C1 segment of cervical spinal cord (tissue), 14 donors: ENCODE results near the gene LSM10.

ENCODE experiments used
- DNase-seq, 14 donors: peaks; one replicate each; lab custom pipeline; 2025; lab: John Stamatoyannopoulos, UW

Gene LSM10

GRCh38 chr1:36383240-36383639 is 14.5 kb downstream of the LSM10 start:
- DNase-seq = no peak

GRCh38 chr1:36382669-36383068 is 15.0 kb downstream of the LSM10 start:
- no peak for DNase-seq

GRCh38 chr1:36382231-36382630 is 15.5 kb downstream of the LSM10 start:
- DNase-seq = no peak

GRCh38 chr1:36381405-36381804 is 16.3 kb downstream of the LSM10 start:
- no peak for DNase-seq

- no peak for DNase-seq
Measured at GRCh38 chr1:36380782-36381181, 16.9 kb downstream of the LSM10 start.

GRCh38 chr1:36380143-36380619 is 17.5 kb downstream of the LSM10 start:
- DNase-seq = no peak

- no peak for DNase-seq
Measured at GRCh38 chr1:36377791-36378492, 19.8 kb downstream of the LSM10 start.

GRCh38 chr1:36372617-36373016 is 25.1 kb downstream of the LSM10 start:
- DNase-seq = no peak

- peak in 12 of 14 donors; percentile 11 to 61 (median 39) for DNase-seq
Measured at GRCh38 chr1:36369061-36369861, 28.4 kb downstream of the LSM10 start.

GRCh38 chr1:36367798-36368197 is 29.9 kb downstream of the LSM10 start:
- DNase-seq = no peak

GRCh38 chr1:36367066-36367465 is 30.6 kb downstream of the LSM10 start:
- DNase-seq = no peak

- peak in 12 of 14 donors; percentile 22 to 85 (median 43) for DNase-seq
Measured at GRCh38 chr1:36366091-36366661, 31.5 kb downstream of the LSM10 start.

GRCh38 chr1:36365381-36365780 is 32.3 kb downstream of the LSM10 start:
- DNase-seq = peak in 11 of 14 donors; percentile 5 to 82 (median 41)

GRCh38 chr1:36359911-36360550 is 37.7 kb downstream of the LSM10 start:
- DNase-seq = no peak

- DNase-seq = no peak
Measured at GRCh38 chr1:36359383-36359782, 38.3 kb downstream of the LSM10 start.

- DNase-seq = no peak
Measured at GRCh38 chr1:36358514-36359084, 39.1 kb downstream of the LSM10 start.

GRCh38 chr1:36355811-36356210 is 41.9 kb downstream of the LSM10 start:
- DNase-seq = no peak

GRCh38 chr1:36354486-36354885 is 43.2 kb downstream of the LSM10 start:
- no peak for DNase-seq

GRCh38 chr1:36352910-36353878 is 44.5 kb downstream of the LSM10 start:
- no peak for DNase-seq

- no peak for DNase-seq
Measured at GRCh38 chr1:36352125-36352909, 45.4 kb downstream of the LSM10 start.
